ENCODE data around the gene DLG2.

Gene DLG2

DNA sequence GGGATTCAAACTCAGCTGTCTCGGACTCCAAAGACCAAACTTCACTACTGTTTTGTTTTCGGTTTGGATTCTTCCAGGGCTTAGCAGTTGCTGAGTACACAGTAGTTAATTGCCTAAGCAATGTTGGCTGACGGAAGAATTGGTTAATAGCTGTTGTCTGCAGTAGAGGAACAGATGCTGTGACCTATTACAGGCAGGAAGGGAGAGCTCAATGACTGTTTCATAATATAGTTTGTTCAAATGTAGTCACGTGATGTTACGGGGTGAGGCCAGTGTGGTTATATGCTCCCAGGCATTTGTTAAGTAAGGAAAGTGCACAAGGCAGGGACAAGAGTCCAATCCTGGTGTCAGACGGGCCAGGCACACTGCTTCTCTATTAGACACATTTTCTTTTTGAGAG, 2118.3 kb downstream of the DLG2 start:
- TF ChIP-seq, protein P1, sequence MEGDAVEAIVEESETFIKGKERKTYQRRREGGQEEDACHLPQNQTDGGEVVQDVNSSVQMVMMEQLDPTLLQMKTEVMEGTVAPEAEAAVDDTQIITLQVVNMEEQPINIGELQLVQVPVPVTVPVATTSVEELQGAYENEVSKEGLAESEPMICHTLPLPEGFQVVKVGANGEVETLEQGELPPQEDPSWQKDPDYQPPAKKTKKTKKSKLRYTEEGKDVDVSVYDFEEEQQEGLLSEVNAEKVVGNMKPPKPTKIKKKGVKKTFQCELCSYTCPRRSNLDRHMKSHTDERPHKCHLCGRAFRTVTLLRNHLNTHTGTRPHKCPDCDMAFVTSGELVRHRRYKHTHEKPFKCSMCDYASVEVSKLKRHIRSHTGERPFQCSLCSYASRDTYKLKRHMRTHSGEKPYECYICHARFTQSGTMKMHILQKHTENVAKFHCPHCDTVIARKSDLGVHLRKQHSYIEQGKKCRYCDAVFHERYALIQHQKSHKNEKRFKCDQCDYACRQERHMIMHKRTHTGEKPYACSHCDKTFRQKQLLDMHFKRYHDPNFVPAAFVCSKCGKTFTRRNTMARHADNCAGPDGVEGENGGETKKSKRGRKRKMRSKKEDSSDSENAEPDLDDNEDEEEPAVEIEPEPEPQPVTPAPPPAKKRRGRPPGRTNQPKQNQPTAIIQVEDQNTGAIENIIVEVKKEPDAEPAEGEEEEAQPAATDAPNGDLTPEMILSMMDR (IDR thresholded peaks at IDR 0.05; ENCODE audit: insufficient read depth, low read length, missing control alignments), result no peak
- H3K4me3 ChIP-seq (ENCODE audit: low read depth, low read length), result no peak overlapping the region
- ChIA-PET POLR2A (no interaction called here), CTCF (no interaction called here)
- DNase-seq (ENCODE audit: low read depth, low spot score), result no peak

DNA sequence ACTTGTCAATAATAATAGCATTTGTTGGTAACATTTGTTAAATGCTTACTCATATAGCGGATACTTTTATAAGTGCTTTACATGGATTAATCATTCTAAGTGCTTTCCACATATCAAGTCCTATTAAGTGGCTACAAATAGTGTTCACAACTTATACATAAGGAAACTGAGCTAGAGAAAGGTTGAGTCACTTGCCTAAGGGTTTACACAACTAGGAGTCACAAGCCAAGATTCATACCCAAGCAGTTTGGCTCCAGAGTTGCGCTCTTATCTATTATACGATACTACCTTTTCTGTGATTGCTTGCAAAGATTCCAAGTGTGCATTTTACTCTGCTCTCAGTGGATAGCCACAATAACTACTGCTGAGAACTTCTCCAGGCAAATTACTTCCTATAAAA, 2125.1 kb downstream of the DLG2 start:
- no peak overlapping the region for H3K4me3 ChIP-seq (ENCODE audit: low read depth, low read length)
- TF ChIP-seq, protein P1 (IDR thresholded peaks at IDR 0.05; ENCODE audit: insufficient read depth, low read length, missing control alignments), result no peak
- ChIA-PET CTCF (no interaction called here), POLR2A (no interaction called here)
- DNase-seq (ENCODE audit: low read depth, low spot score), result no peak

DNA sequence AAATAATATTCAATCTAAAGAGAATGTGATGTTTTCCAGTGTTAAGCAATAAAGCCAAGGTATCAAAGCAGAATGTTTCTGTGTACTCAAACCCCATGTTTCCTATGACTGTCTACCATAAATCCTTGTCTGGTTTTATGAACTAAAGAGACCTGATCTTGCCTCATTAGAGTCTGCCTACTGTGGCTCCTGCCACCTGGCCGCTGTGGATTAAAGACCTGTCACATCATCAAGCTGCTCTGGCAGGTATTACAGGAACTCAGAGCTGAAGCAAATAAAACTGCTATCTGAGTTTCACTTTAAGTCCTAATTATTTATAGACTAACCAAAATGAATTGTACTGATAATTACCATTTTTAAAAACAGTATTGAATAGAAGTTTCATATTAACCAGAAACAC, 2133.2 kb downstream of the DLG2 start:
- ChIA-PET CTCF (no interaction called here), POLR2A (no interaction called here)
- DNase-seq (ENCODE audit: low read depth, low spot score), result no peak
- TF ChIP-seq, protein P1 (IDR thresholded peaks at IDR 0.05; ENCODE audit: insufficient read depth, low read length, missing control alignments), result no peak
- no peak overlapping the region for H3K4me3 ChIP-seq (ENCODE audit: low read depth, low read length)

DNA sequence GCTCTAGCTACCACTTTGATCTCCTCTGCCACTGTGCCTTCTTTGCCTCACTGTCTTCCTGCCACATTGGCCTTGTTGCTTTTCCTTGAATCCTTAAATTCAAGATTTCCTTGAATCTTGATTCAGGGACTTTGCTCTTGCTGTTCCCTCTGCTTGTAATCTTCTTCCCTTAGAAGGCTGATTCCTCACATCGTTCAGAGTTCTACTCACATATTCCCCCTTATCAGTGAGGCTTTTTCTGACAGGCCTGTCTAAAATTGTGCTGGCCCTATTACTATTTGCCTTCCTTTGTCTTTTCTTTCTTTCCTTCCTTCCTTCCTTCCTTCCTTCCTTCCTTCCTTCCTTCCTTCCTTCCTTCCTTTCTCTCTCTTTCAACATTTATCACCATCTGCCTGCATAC, 2134.1 kb downstream of the DLG2 start:
- ChIA-PET CTCF (no interaction called here), POLR2A (no interaction called here)
- no peak for DNase-seq (ENCODE audit: low read depth, low spot score)
- no peak overlapping the region for H3K4me3 ChIP-seq (ENCODE audit: low read depth, low read length)
- TF ChIP-seq, protein P1 (IDR thresholded peaks at IDR 0.05; ENCODE audit: insufficient read depth, low read length, missing control alignments), result no peak

DNA sequence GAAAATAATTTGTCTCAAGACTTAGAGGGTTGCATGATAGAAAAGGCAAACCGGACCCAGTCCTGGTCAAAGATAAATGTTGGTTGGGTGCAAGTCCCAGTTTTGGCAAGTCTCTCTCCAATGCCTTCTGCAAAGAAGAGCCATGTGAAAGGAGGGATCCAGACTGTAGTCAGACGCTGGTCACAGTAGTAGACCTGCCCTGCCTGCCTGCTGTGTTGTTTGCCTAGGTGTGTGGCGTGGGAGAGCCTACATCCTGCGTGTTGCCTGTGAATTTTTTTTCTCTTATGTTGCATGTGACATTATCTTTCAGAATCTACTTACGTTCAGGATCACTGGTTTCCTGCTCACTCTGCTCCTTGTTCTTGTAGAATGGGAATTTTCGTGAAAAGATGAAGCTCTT, 2143.3 kb downstream of the DLG2 start:
- ChIA-PET POLR2A (no interaction called here), CTCF (no interaction called here)
- DNase-seq (ENCODE audit: low read depth, low spot score), result no peak
- no peak overlapping the region for H3K4me3 ChIP-seq (ENCODE audit: low read depth, low read length)
- TF ChIP-seq, protein P1 (IDR thresholded peaks at IDR 0.05; ENCODE audit: insufficient read depth, low read length, missing control alignments), result no peak

DNA sequence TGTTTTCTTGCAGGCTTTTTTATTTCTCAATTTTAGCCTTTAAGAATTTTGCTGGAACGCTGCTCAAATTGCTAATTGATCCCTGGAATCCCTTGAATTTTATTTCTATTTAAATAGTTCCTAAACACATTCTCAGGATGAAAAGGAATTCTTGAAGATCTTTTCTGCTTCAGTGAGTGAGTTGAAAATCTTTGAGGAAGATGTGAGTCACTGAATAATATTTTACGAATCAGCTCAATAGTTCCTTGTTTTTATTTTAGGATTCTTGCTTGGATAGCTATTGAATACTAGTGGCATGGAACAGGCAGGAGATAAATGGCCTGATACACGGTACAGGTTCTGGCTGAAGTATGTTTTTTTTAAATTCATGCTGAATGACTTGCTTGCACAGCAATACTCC, 2146.3 kb downstream of the DLG2 start:
- no peak for DNase-seq (ENCODE audit: low read depth, low spot score)
- H3K4me3 ChIP-seq (ENCODE audit: low read depth, low read length), result no peak overlapping the region
- ChIA-PET CTCF (no interaction called here), POLR2A (no interaction called here)
- TF ChIP-seq, protein P1 (IDR thresholded peaks at IDR 0.05; ENCODE audit: insufficient read depth, low read length, missing control alignments), result no peak
